Fibroblast of lung (primary cell): ENCODE measurements around the gene C1QTNF9.

Experiments used
- CTCF ChIP-seq, 2 donors: IDR thresholded peaks in 1 of 2; conservative IDR thresholded peaks in 1 of 2; 1 replicate in 1 of 2; 2 replicates in 1 of 2; pipeline ENCODE4 v1.5.1; 2011 to 2012; ENCODE audit warnings: low read length in 2 of 2, control low read depth in 1 of 2, inconsistent platforms in 1 of 2, low read depth in 1 of 2, mild to moderate bottlenecking in 1 of 2
- EZH2 ChIP-seq: IDR thresholded peaks from 2 replicates; pipeline ENCODE4 v1.5.1; 2012; ENCODE audit warnings: low read length, control low read depth, mild to moderate bottlenecking; ENCODE audit errors: missing control alignments

- TF ChIP-seq CTCF (conservative IDR thresholded peaks at IDR 0.05 in 1 of 2, IDR thresholded peaks at IDR 0.05 in 1 of 2; ENCODE audit: low read depth in 1 of 2, low read length in 2 of 2) (no peak), EZH2 (no peak)
These were observed 15.6 kb upstream of the C1QTNF9 start for GRCh38 chr13:24293746-24294145.
